Mammary epithelial cell (primary cell): ENCODE data around the gene FOXC1.

Experiments used
- EZH2 ChIP-seq: IDR thresholded peaks from 2 replicates; pipeline ENCODE4 v1.6.1; 2012; ENCODE audit warnings: low read length, inconsistent platforms, borderline replicate concordance
- TF ChIP-seq, protein P1 (sequence below), 2 donors: IDR thresholded peaks in 1 of 2; conservative IDR thresholded peaks in 1 of 2; 2 replicates each; pipeline ENCODE4 v1.5.1; 2011 to 2012; ENCODE audit warnings: inconsistent platforms in 2 of 2, low read length in 2 of 2, mild to moderate bottlenecking in 2 of 2, control low read depth in 1 of 2, low read depth in 1 of 2; ENCODE audit not compliant: insufficient read depth in 1 of 2; ENCODE audit errors: extremely low read depth in 1 of 2

DNA sequence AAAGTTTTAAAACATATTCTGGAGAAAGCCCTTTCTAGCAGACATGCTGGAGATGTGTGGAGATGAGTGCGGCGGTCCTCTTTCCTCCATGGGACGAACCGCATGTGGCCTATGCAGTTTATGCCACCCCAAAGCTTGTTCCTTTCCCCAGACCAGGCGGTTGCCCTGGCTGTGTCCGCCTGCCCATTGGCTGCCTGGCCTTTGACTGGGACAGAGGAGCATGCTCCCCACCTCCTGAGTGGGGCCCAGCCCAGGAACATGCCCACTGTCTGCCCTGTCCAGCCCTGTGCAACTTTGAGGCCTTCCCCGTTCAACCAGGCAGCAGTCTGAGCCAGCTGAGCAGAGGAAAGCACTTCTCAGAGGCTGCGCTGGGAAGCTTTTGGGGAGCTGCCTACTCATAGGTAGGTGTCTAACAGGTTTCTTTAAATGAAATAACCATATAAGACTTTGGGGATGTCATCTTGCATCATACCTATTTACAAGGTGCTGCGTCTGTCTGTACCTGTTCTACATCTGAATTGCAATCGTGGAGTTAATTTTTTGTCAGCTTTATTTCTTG lies 20.6 kb downstream of the FOXC1 start:
- TF ChIP-seq, protein P1, sequence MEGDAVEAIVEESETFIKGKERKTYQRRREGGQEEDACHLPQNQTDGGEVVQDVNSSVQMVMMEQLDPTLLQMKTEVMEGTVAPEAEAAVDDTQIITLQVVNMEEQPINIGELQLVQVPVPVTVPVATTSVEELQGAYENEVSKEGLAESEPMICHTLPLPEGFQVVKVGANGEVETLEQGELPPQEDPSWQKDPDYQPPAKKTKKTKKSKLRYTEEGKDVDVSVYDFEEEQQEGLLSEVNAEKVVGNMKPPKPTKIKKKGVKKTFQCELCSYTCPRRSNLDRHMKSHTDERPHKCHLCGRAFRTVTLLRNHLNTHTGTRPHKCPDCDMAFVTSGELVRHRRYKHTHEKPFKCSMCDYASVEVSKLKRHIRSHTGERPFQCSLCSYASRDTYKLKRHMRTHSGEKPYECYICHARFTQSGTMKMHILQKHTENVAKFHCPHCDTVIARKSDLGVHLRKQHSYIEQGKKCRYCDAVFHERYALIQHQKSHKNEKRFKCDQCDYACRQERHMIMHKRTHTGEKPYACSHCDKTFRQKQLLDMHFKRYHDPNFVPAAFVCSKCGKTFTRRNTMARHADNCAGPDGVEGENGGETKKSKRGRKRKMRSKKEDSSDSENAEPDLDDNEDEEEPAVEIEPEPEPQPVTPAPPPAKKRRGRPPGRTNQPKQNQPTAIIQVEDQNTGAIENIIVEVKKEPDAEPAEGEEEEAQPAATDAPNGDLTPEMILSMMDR (conservative IDR thresholded peaks at IDR 0.05 in 1 of 2, IDR thresholded peaks at IDR 0.05 in 1 of 2; ENCODE audit: extremely low read depth in 1 of 2, insufficient read depth in 1 of 2, low read depth in 1 of 2, low read length in 2 of 2) = no peak
- no peak for TF ChIP-seq EZH2
